NCI-H226 (cell line): Measurements from ENCODE around the gene TRIM3.

Experiments
- DNase-seq: peaks from one replicate; pipeline ENCODE4 v3.0.0-alpha.2; 2015

TRIM3 gene

DNA sequence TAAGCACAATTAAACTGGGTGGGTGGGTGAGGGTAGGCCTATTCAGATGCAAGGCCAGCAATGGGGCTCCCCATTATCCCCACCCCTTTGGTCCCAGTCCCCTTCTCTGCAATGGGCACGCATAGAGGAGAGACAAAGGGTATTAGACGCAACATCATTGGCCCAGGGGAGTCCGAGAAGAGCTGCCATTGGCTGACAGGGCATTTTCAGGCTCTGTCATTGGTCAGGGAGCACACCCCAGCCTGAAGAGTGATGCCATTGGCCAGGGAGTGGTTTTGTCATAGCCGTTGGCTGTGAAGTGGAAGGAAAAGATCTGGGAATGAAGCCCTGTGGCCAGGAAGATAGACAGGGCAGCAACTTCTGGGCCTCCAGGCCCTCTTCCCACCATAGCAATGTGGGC lies 2.8 kb upstream of the TRIM3 start:
- DNase-seq, result peak; percentile 11

GRCh38 chr11:6475936-6476335 lies 2.2 kb upstream of the TRIM3 start:
- DNase-seq, result no peak

DNA sequence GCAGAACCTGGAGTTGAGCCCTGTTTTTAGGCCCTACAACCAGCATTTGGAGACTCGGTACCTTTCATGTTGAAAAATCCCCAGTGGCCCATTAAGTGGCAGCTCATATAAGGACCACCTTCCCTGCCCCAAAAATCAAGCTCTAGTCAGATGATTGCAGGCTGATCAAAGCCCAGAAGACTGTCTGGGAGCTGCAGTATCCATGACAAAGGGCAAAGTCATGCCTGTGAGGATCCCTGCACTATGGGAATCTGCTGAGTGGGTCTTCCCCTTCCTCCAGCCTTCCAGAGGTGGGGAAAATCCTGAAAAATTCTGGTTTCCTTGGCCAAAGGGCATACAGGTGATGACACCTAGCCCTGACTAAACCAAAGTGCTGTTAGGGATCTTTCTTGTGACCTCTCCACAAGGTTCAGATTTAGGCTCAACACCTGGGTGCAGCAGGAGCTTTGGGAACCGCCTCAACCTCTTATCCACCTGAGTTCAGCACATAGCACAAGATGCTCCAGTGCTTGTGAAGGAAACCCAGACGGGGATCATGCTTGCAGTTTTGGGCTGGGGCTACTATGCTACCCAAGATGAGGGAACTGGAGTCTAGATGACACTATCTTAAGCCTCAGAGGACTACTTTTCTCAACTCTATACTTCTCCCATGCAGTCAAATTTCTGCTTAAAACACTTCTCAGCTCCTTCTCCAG lies 1.2 kb upstream of the TRIM3 start:
- no peak for DNase-seq

DNA sequence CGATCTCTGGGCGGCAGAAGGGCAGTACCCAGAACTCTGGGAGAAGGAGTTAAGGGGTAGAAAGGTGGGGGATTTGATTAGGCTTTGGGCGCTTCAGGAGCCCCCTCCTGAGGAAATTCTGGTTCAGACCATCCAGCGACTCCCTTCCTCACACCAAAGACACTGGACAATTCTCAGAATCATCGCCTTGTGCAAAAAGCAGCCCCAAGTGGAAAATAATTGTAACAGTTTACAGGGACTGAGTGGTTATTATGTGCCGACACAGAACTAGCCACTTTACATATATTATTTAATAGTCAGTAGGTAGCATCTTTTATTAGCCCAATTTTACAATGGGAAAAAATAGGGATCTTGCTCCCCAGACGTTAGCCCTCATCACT lies 662 bp upstream of the TRIM3 start:
- DNase-seq, result no peak

DNA sequence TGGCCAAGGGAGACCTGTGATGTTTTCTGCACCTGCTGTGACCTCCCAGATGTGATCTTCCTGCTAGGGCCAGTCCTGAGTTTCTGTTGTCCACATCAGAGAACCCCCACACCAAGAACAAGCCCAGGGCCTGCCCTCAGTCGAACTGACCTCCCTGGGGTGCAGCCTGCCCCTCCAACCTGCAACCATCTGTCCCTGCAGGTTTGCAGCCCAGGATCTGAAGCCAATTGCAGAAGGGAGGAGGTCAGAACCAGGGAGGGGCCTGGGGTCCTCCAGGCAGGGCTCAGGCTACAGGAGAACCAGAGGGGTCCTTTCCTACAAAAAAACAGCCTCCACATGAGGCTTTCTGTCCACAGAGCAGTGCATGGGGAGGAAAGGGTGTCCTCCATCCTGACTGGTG lies 807 bp downstream of the TRIM3 start:
- DNase-seq, result no peak

DNA sequence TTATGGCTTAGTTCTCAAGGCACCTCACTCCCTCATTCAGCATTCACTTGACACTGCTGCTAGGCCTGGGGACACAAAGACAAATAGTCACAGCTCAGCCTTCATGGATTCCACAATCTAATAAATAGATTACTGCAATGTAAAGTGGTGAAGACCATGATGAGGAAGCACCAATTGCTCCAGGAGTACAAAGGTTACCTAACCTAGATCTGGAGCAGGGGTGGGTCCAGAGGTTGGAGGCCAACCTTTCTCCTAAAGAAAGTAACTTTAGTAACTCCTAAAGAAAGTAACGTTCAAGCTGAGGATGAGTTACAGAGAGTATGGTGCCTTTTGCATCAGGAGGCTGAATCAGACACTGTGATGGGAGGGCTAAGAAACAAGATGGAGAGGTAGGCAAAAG lies 4.1 kb downstream of the TRIM3 start:
- no peak for DNase-seq

DNA sequence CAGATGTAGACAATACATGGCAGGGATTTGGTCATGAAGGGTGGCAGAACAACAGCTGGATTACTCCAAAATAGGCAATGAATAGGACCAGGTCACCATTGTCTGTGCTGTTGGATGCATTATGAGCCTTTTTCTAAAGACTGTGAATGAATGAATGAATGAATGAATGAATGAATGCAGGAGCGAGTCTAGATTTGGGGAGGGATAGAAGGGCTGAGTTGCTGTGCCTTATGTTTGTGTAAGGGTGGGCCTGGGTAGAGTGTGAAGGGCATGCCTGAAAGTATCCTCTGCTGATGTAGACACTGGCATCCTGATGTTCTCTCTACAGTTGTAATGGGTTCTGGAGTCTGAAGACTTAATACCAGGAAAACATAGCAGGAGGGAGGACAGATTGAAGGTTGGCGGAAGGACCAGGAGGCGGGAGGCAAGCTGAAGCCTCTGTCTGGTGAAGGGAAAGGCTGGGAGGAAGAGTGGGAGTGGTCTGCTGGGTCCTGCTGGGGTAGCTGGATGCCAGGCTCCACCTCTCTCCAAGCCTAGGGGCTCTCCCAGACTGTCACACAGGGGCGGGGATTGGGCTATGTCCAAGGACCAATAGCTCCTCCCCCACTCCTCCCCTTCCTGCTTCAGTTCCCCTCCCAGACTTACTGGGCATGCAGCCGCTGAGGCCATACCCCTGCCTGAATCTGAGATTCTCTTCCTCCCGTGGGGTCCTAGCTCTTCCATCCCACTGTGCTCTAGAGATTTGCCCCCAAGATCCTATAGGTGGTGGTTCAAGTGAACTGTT lies 4.8 kb downstream of the TRIM3 start:
- DNase-seq, result peak; percentile 81

DNA sequence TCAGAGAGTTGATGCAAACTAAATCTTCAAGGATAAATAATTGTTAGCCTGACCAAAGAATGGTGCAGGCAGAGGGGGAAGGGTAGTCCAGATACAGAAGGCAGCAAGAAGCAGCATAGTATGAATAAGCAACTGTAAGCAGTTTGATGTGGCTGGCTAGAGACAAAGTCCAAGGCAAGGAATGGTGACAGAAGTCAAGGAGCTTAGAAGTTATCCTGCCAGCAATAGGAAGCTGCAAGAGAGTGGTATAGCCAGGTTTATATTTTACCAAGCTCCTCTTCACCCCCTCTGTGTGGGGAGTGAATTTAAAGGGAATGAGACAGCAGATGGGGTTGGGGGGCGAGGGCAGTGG lies 14.7 kb downstream of the TRIM3 start:
- no peak for DNase-seq

DNA sequence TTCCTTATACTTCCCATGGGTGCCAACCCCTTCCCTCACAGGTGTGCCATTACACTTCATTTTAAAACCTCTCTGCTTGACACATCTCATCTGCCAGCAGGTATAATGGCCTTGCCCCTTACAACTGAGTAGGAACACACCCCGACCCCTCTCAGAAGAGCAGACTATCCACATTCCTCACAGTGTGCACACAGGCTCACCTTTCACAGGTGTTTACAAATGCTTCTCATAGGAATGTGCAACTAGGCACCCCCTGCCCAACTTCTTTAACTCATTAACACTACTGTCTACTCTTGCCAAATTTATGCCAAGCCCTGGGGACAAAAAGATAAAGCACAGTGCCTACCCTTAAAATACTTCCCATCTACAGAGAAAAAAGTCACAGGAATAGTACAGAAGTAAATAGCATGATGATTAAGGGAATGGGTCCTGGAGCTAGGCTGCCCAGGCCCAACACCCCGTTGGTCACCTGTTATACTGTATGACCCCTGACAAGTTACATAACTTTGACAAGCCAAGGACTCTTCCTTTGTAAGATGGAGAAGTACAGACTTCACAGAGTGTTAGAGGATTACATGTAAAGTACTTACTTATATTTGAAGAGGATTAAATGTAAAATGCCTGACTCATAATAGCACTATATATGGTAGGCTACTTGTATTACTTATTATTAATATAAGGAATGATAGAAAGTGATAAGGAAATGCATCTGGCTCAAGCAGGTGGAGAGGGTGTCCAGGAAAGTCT lies 15.2 kb downstream of the TRIM3 start:
- DNase-seq, result no peak

DNA sequence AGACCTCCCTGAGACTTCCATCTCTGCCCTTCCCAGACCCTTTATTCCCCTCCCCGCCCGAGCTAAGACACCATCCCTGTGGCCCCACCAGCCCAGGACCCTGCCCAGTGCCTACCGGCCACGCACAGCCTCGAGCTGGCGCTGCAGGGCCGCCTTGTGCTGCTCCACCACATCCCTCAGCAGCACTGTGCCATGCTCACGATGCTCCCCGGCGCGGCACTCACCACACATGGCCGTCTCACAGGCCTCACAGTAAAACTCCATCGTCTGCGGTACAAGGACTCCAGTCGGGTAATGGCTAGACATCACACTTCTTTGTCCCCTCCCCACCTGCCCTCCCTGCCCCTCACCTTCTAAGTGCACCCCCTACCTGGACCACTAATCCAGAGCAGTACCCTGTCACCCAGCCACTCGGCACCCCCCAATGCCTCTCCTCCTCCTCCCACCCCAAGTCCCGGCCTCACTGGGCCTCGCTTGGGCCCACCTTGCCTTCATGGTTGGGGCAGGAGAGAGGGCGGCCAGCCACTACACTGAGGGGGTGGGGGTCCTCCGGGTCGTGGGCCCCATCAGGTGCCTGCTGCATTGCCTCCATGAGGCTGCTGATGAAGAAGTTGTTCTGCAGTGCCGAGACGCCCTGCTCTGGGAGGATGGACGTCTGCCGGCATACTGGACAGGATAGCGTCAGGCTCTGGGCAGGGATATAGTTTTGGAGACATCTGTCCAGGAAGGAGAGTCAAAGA lies 16.0 kb downstream of the TRIM3 start:
- no peak for DNase-seq

GRCh38 chr11:6456361-6457073 lies 17.2 kb downstream of the TRIM3 start:
- no peak for DNase-seq

DNA sequence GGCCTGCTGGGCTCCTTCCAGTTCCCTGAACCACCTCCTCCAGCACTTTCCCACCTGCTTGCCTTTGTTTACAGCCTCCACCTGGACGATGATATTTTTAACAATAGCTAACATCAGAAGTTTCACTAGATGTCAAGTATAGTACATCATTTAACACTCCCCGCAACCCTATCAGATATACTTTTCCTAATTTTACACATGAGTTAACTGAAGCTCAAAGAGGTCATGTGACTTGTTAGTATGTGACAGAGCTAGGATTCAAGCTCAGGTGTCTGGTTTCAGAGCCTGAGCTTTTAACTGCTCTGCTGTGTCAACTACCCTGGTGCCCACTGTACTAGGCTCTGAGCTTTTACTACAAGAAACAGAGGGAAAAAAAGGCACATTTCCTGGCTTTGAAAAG lies 18.7 kb downstream of the TRIM3 start:
- no peak for DNase-seq

DNA sequence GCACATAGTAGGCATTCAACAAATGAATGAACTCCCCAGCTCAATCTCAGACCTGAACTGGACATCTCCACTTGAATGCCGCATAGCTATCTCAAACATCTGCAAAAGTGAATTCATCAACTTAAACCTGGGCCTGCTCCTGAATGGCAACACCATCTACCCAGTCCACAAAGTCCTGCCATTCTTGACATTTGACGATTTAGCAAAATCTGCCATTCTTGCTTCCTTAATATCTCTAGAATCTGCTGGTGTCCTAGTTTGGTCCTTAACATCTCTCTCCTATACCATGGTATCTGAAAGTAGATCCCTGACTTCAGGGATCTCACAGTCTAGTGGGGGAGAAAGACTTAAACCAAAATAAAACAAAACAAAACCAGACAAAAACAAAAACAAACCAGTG lies 20.6 kb downstream of the TRIM3 start:
- DNase-seq, result no peak

GRCh38 chr11:6452219-6452618 lies 21.5 kb downstream of the TRIM3 start:
- no peak for DNase-seq

DNA sequence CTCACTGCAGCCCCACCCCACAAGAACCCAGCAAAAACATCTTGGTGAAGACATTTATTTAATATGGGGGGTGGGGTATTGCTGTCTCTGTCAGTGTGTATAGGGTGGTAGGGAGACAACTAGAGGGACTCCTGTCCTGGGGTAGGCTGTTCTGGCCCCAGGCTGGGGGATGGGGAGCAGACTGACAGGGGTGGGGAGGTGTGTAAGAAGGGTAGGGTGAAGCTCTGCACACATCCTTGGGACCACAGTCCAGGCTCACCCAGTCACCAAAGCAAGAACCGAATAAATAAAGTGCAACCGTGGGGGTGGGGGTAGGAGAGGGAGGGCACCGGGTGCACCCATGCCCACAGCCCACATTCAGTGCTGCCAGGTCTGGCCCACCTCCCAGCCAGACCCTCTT lies 25.2 kb downstream of the TRIM3 start:
- DNase-seq, result no peak

GRCh38 chr11:6443269-6444003 lies 30.3 kb downstream of the TRIM3 start:
- peak; percentile 9 for DNase-seq

DNA sequence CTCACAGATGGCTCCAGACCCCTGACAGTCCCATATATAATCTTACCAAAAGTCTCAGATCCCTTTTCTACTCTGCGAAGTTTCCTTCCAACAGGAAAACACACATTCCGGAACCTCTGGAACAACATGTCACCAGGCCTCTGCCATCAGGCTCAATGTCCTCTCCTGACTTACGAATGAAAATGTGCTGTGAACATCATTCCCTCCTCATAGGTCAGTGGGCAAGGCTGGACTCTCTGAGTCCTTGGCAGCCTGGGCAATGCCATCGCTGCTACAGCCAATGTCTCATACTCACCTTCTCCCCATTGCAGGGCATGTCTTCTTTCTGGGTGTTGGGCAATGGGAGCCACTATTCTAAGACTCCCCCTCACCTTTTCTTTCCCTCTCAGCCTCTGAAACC lies 31.3 kb downstream of the TRIM3 start:
- no peak for DNase-seq

- no peak for DNase-seq
These were observed 32.8 kb downstream of the TRIM3 start, which contains the start of gene HPX for GRCh38 chr11:6440906-6441358. HPX (minus strand) TSS chr11:6440987; CDS start chr11:6440963, 24 bp downstream.

DNA sequence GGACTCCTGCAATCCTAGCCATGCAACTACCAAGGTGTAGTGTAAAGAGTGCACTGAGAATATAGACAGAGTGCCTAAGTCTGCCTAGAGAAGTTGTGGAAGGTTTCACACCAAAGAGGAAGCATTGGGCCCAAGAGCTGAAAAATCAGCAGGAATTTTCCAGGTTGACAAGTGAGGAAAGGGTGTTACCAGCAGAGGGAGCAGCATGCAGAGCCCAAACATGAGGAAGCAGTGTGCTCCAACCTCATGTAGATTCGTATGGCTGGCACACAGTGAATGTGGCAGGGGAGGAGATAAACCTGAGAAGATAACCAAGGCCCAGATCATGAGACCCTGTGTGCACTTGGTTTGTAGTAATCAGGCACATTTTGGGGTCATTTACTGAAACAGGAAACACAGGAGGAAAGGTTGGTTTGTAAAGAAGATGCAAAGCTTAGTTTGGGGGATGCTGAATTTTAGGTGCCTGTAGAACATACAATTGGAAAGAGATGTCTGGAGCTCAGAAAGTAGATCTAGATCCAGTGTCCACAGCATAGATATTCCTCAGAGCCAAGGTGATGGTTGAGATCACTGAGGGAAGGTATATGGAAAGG lies 34.7 kb downstream of the TRIM3 start:
- DNase-seq, result peak; percentile 11

DNA sequence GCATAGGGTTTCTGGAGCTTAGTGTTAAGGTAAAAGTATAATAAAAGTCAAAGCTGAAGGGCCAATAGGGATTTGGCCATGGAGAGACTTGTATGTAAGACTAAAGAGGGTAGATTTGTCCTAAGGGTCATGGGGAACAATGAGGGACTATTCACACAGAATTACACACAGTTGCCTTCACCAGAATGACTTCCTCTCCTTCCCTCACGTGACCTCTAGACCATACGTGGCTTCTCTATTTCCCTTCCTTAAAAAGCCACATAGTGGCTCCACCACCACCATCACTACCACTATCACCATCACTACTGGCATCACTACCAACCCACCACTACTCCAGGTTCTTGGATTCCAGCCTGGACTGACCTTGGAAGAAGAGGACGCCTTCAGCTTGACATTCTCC lies 35.7 kb downstream of the TRIM3 start:
- no peak for DNase-seq

GRCh38 chr11:6437423-6437822 lies 36.3 kb downstream of the TRIM3 start:
- DNase-seq, result no peak
